Smooth muscle cell (in vitro differentiated cells): Measurements from ENCODE around the gene STK39. TPM values are rescaled to one million over a fixed set of nuclear protein-coding genes. Genes with fewer than 3 reads are reported as not detected.

ENCODE experiments used
- DNase-seq: peaks from one replicate; lab custom pipeline; 2025; ENCODE audit not compliant: unreplicated experiment; lab: John Stamatoyannopoulos, UW
- H2AFZ ChIP-seq: fragments of 200-600 bp; sonication (generic); 2 replicates; pipeline ENCODE4 v1.6.0; 2016; ENCODE audit warnings: antibody characterized with exemption, low read depth, mild to moderate bottlenecking
- H3F3A ChIP-seq: fragments of 200-600 bp; sonication (generic); 2 replicates; pipeline ENCODE4 v1.6.0; 2017; ENCODE audit warnings: antibody characterized with exemption, low read depth
- H3K27ac ChIP-seq: fragments of 200-600 bp; sonication (generic); 2 replicates; pipeline ENCODE4 v1.5.1; 2016; ENCODE audit warnings: low read depth, mild to moderate bottlenecking
- H3K27me3 ChIP-seq: fragments of 200-600 bp; sonication (generic); 2 replicates; pipeline ENCODE4 v1.6.1; 2016; ENCODE audit warnings: low read depth, mild to moderate bottlenecking
- H3K36me3 ChIP-seq: fragments of 200-600 bp; sonication (generic); 2 replicates; pipeline ENCODE4 v1.5.1; 2016; ENCODE audit warnings: low read depth
- H3K4me1 ChIP-seq: fragments of 200-600 bp; sonication (generic); 2 replicates; pipeline ENCODE4 v1.5.1; 2016; ENCODE audit warnings: low read depth
- H3K4me2 ChIP-seq: fragments of 200-600 bp; sonication (generic); 2 replicates; pipeline ENCODE4 v1.6.0; 2016; ENCODE audit warnings: mild to moderate bottlenecking
- H3K4me3 ChIP-seq: fragments of 200-600 bp; sonication (generic); 2 replicates; pipeline ENCODE4 v1.5.1; 2016; ENCODE audit warnings: mild to moderate bottlenecking
- H3K79me2 ChIP-seq: fragments of 200-600 bp; sonication (generic); 2 replicates; pipeline ENCODE4 v1.6.0; 2016; ENCODE audit warnings: low read depth, mild to moderate bottlenecking
- H3K9ac ChIP-seq: fragments of 200-600 bp; sonication (generic); 2 replicates; pipeline ENCODE4 v1.6.0; 2016; ENCODE audit warnings: low read depth
- H3K9me3 ChIP-seq: fragments of 200-600 bp; sonication (generic); replicated peaks from 2 replicates; pipeline ENCODE4 v1.5.1; 2016; ENCODE audit warnings: low read depth
- H4K20me1 ChIP-seq: fragments of 200-600 bp; sonication (generic); 2 replicates; pipeline ENCODE4 v1.6.0; 2016; ENCODE audit warnings: low read depth
- WGBS: methylation state at CpG from one replicate; pipeline ENCODE4 v1.1.7; 2016; ENCODE audit warnings: low lambda C conversion rate; 5-methylcytosine and 5-hydroxymethylcytosine counted together
- polyA plus RNA-seq: library from polyadenylated mRNA; unstranded; fragments of >200 nt; fragmentation: Nextera tagmentation; extraction: Ambion mirVana; gene quantifications from 2 replicates; pipeline ENCODE4 v1.2.1, GENCODE V29; 2016
- total RNA-seq: library from RNA; depleted of rRNA; stranded (reverse); fragments of >200 nt; gene quantifications from 2 replicates; pipeline ENCODE4 v1.2.3, GENCODE V29; 2014
- TF ChIP-seq, protein P1 (sequence below): fragments of 200-600 bp; sonication (generic); IDR thresholded peaks from 2 replicates; pipeline ENCODE4 v1.5.1; 2017; ENCODE audit warnings: borderline replicate concordance, mild to moderate bottlenecking, antibody characterized with exemption; ENCODE audit not compliant: insufficient read depth, poor library complexity, severe bottlenecking

Gene STK39
- total and polyA plus RNA-seq, 2 experiments from 2014 or later: 21.1 to 37.8 TPM

DNA sequence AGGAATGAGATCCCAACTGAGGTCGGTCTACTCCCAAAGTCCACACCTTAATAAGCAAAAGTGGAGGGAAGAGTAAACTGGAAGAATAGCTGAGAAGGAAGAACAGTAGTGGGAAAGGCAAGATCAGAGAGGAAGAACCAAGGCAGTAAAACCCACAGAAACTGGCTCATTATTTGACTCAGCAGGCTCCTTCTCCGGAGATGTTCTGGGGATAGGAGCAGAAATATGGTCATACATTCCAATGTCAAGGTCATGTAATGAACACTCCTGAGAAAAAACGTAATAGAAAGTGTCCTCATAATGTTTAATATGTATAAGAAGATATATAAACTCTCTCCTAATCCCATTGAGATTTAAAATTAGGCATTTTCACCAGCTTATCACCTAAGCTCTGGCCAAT, 39.5 kb downstream of the STK39 start:
- WGBS: 88% methylated on average over 3 of the region's 3 CpGs
- Histone ChIP-seq H3K27ac (no peak overlapping the region), H3K4me3 (no peak overlapping the region), H3K9ac (no peak overlapping the region), H3F3A (no peaks in the 10 kb centered on the region), H4K20me1 (peaks cover 66% of the 10 kb centered on the region), H3K27me3 (no peaks in the 10 kb centered on the region), H3K4me2 (no peak overlapping the region), H2AFZ (no peak overlapping the region), H3K4me1 (peaks cover 14% of the 10 kb centered on the region), H3K79me2 (peaks cover 79% of the 10 kb centered on the region), H3K9me3 (no peaks in the 10 kb centered on the region), H3K36me3 (no peaks in the 10 kb centered on the region)
- no peak for DNase-seq
- TF ChIP-seq, protein P1, sequence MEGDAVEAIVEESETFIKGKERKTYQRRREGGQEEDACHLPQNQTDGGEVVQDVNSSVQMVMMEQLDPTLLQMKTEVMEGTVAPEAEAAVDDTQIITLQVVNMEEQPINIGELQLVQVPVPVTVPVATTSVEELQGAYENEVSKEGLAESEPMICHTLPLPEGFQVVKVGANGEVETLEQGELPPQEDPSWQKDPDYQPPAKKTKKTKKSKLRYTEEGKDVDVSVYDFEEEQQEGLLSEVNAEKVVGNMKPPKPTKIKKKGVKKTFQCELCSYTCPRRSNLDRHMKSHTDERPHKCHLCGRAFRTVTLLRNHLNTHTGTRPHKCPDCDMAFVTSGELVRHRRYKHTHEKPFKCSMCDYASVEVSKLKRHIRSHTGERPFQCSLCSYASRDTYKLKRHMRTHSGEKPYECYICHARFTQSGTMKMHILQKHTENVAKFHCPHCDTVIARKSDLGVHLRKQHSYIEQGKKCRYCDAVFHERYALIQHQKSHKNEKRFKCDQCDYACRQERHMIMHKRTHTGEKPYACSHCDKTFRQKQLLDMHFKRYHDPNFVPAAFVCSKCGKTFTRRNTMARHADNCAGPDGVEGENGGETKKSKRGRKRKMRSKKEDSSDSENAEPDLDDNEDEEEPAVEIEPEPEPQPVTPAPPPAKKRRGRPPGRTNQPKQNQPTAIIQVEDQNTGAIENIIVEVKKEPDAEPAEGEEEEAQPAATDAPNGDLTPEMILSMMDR: no peak

DNA sequence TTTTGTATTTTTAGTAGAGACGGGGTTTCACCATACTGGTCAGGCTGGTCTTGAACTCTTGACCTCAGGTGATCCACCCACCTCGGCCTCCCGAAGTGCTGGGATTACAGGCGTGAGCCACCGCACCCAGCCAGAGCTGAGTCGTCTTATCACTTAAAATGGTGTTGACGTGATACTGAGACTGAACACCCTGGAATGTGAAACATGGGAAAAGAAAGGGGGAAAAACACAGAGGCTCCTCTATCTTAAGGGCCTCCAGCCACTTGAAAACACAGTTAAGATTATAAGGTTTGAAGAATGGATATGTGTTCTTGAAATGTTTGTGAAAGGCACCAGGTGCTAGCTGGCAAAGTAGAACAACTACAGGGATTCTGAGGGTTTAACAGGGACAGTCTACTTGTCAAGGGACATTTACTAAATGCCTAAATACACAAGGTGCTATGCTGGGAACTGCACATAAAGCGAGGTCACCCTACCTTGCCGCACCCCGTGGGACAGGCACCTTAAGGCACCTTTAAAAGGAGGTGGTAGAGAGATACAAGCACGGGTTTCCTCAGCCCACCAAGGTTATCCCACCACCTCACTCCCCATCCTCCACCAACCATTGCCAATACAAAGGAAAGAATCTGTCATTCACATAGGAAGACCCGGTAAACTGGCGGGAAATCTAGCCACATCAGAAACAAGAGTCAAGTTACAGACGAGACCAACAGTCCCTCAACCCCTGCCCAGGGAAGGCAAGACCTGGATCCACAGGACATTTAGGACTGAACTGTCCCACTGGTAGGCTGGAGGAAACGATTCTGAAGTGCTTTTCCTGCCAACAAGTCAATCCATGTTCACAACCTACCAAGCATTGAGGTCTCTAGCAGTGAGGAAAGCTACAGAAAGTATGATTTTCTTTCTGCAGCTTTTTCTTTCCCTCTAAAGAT, 43.4 kb downstream of the STK39 start:
- peaks cover 11% of the 10 kb centered on the region for H3K4me1 ChIP-seq
- no peak overlapping the region for H3K4me3 ChIP-seq
- H3K4me2 ChIP-seq: no peak overlapping the region
- DNase-seq: no peak
- no peak overlapping the region for H3K9ac ChIP-seq
- no peaks in the 10 kb centered on the region for H3F3A ChIP-seq
- no peaks in the 10 kb centered on the region for H3K9me3 ChIP-seq
- H4K20me1 ChIP-seq: peaks cover 78% of the 10 kb centered on the region
- H3K27me3 ChIP-seq: no peaks in the 10 kb centered on the region
- 63% methylated on average over 15 of the region's 15 CpGs for WGBS
- no peaks in the 10 kb centered on the region for H3K36me3 ChIP-seq
- H2AFZ ChIP-seq: no peak overlapping the region
- TF ChIP-seq, protein P1: no peak
- H3K27ac ChIP-seq: no peak overlapping the region
- H3K79me2 ChIP-seq: peaks cover 93% of the 10 kb centered on the region

DNA sequence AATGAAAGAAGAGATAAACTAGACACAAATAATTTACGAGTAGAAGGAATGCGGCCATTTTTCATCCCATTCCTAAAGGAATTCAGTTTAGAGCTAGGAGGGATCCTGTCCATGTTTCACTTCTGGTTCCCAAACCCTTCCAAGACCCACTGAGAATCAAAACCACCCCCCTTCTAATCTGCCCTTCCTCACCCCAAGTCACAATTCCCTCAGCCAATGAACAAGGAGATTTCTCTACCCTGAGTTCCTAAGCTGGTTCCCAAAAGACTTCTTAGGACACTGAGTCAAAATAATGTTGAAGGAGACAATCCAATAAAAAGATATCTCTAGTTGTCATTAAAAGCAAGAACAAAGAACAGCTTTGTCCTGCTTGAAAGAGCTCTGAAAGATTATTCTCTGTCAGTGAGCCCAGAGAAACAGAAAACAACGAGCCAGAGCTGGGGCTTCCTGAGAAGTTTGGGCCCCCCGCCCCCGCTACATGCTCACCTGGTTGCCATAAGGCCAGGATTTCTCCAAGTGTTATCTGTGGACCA, 45.7 kb downstream of the STK39 start:
- H3K79me2 ChIP-seq: peaks cover 90% of the 10 kb centered on the region
- no peaks in the 10 kb centered on the region for H3K9me3 ChIP-seq
- H3K27me3 ChIP-seq: no peaks in the 10 kb centered on the region
- H3K4me2 ChIP-seq: no peak overlapping the region
- no peak overlapping the region for H3K4me3 ChIP-seq
- TF ChIP-seq, protein P1: no peak
- no peak overlapping the region for H3K27ac ChIP-seq
- no peak overlapping the region for H2AFZ ChIP-seq
- 77% methylated on average over 5 of the region's 5 CpGs for WGBS
- no peak overlapping the region for H3K9ac ChIP-seq
- H3K36me3 ChIP-seq: no peaks in the 10 kb centered on the region
- DNase-seq: no peak
- H3K4me1 ChIP-seq: peaks cover 11% of the 10 kb centered on the region
- H3F3A ChIP-seq: no peaks in the 10 kb centered on the region
- peaks cover 79% of the 10 kb centered on the region for H4K20me1 ChIP-seq
